GM18519 (cell line): ENCODE results near the gene TRIM8.

ENCODE experiments used
- ATAC-seq: cut with Tn5 transposase; IDR thresholded peaks from one replicate; pipeline ENCODE4 v1.9.1; 2021; ENCODE audit warnings: mild to moderate bottlenecking, moderate library complexity; ENCODE audit not compliant: unreplicated experiment, low FRiP score

TRIM8 gene

GRCh38 chr10:102644066-102644645, at the start of gene TRIM8:
TSS of gene TRIM8 (plus strand) at chr10:102644479. CDS start at chr10:102644618, 139 bp downstream.
- ATAC-seq = no peak

GRCh38 chr10:102595293-102595692, 49.0 kb upstream of the TRIM8 start:
- no peak for ATAC-seq

GRCh38 chr10:102595897-102596296, 48.4 kb upstream of the TRIM8 start:
- ATAC-seq = no peak

- no peak for ATAC-seq
Measured at GRCh38 chr10:102596506-102596971, 47.7 kb upstream of the TRIM8 start.

GRCh38 chr10:102597131-102597991, 46.9 kb upstream of the TRIM8 start:
- ATAC-seq = no peak

- ATAC-seq = no peak
Measured at GRCh38 chr10:102598243-102598642, 46.0 kb upstream of the TRIM8 start.

GRCh38 chr10:102599565-102600327, 44.5 kb upstream of the TRIM8 start:
- no peak for ATAC-seq

GRCh38 chr10:102600816-102601215, 43.5 kb upstream of the TRIM8 start:
- no peak for ATAC-seq

GRCh38 chr10:102601639-102602038, 42.6 kb upstream of the TRIM8 start:
- no peak for ATAC-seq

GRCh38 chr10:102602272-102603045, 41.8 kb upstream of the TRIM8 start:
- ATAC-seq = no peak

- ATAC-seq = no peak
Measured at GRCh38 chr10:102603946-102604345, 40.3 kb upstream of the TRIM8 start.

- ATAC-seq = no peak
Measured at GRCh38 chr10:102604439-102604841, 39.8 kb upstream of the TRIM8 start.

GRCh38 chr10:102605712-102606111, 38.6 kb upstream of the TRIM8 start:
- ATAC-seq = no peak

- ATAC-seq = no peak
Measured at GRCh38 chr10:102608487-102608886, 35.8 kb upstream of the TRIM8 start.

GRCh38 chr10:102610441-102610887, 33.8 kb upstream of the TRIM8 start:
- no peak for ATAC-seq

- no peak for ATAC-seq
Measured at GRCh38 chr10:102611514-102612087, 32.7 kb upstream of the TRIM8 start.

GRCh38 chr10:102612964-102613275, 31.4 kb upstream of the TRIM8 start:
- ATAC-seq = no peak

- ATAC-seq = no peak
Measured at GRCh38 chr10:102613286-102613685, 31.0 kb upstream of the TRIM8 start.

GRCh38 chr10:102613785-102614184, 30.5 kb upstream of the TRIM8 start:
- no peak for ATAC-seq

- ATAC-seq = no peak
Measured at GRCh38 chr10:102614888-102615287, 29.4 kb upstream of the TRIM8 start.
